GM12891 (cell line): ENCODE data around the gene IL2RA.
A peak's percentile ranks its signal among the peaks of the same experiment; 100 is the strongest.

Experiments
- DNase-seq: peaks from one replicate; pipeline ENCODE4 v3.0.0; 2011; ENCODE audit warnings: low spot score; ENCODE audit not compliant: insufficient read length
- FAIRE-seq: peaks from 2 replicates; lab custom pipeline; 2011; peaks lifted over from hg19 to GRCh38; lab: Jason Lieb, UNC
- PAX5 ChIP-seq: IDR thresholded peaks from 2 replicates; pipeline ENCODE4 v1.6.1; 2011; ENCODE audit warnings: low read length, moderate library complexity, mild to moderate bottlenecking; ENCODE audit not compliant: insufficient read depth, severe bottlenecking
- POLR2A ChIP-seq: IDR thresholded peaks from 2 replicates; pipeline ENCODE4 v1.6.1; 2011; ENCODE audit warnings: low read depth, low read length, control low read depth
- POLR2AphosphoS5 ChIP-seq: IDR thresholded peaks from 2 replicates; pipeline ENCODE4 v1.6.1; 2011; ENCODE audit warnings: low read depth, low read length, control low read depth
- POU2F2 ChIP-seq: IDR thresholded peaks from 2 replicates; pipeline ENCODE4 v1.6.1; 2011; ENCODE audit warnings: low read depth, mild to moderate bottlenecking, control low read depth, low read length, moderate library complexity
- SPI1 ChIP-seq: IDR thresholded peaks from 2 replicates; pipeline ENCODE4 v1.6.1; 2011; ENCODE audit warnings: low read depth, low read length, control low read depth
- TAF1 ChIP-seq: IDR thresholded peaks from 2 replicates; pipeline ENCODE4 v1.6.1; 2011; ENCODE audit warnings: low read depth, low read length, control low read depth

The IL2RA gene

GRCh38 chr10:6059506-6059905, 2.7 kb downstream of the IL2RA start:
- FAIRE-seq (no peak), DNase-seq (no peak)
- TF ChIP-seq SPI1 (no peak), PAX5 (no peak), TAF1 (no peak), POLR2A (no peak), POU2F2 (no peak), POLR2AphosphoS5 (no peak)

DNA sequence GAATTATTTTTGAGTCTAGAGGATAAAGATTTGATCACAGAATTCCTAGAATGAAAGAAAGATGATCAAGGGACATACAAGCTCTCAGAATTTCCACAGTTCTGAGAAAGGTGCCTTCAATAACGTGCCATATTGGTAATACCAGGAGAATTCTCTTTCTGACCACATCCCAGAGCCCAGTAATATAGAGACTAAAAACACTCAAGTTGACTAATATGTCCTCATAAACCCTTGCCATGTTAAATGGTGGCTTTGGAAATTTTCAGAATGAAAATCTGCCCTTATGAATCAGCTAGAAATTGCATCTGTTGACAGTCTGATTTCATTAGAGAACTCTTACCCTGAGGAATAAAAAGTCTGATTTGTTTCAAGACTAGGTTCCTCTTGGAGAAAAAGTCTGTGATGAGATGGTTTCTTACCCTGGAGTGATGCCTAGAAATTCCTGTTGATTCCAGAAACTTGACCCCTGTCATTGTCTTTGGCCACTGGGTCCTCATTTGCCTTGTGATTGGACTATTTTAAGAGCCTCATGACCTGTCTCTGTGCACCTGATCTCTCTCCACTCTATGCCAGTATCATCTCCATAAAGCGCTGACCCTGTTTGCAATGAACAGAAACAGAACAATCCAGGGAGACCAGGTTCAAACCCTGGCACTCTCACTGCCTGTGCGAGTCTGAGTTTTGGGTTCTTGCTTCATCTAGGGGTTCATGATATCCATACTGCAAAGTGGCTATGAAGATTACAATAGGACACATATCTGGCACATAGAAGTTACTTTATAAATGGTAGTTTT, 3.3 kb downstream of the IL2RA start:
- FAIRE-seq (peak; percentile 20), DNase-seq (no peak)
- TF ChIP-seq POLR2A (no peak), SPI1 (no peak), PAX5 (no peak), POU2F2 (no peak), POLR2AphosphoS5 (no peak), TAF1 (no peak)

GRCh38 chr10:6056411-6057135, 5.6 kb downstream of the IL2RA start:
- FAIRE-seq (no peak), DNase-seq (no peak)
- TF ChIP-seq POU2F2 (no peak), POLR2AphosphoS5 (no peak), TAF1 (no peak), PAX5 (no peak), POLR2A (no peak), SPI1 (no peak)

GRCh38 chr10:6055929-6056328, 6.2 kb downstream of the IL2RA start:
- FAIRE-seq, result no peak
- TF ChIP-seq POU2F2 (no peak), PAX5 (no peak), TAF1 (no peak), POLR2AphosphoS5 (no peak), SPI1 (no peak), POLR2A (no peak)
- DNase-seq, result no peak

- no peak for FAIRE-seq
- TF ChIP-seq PAX5, result no peak
- TF ChIP-seq POU2F2, result no peak
- no peak for DNase-seq
These were observed 7.3 kb downstream of the IL2RA start for GRCh38 chr10:6054884-6055283.

DNA sequence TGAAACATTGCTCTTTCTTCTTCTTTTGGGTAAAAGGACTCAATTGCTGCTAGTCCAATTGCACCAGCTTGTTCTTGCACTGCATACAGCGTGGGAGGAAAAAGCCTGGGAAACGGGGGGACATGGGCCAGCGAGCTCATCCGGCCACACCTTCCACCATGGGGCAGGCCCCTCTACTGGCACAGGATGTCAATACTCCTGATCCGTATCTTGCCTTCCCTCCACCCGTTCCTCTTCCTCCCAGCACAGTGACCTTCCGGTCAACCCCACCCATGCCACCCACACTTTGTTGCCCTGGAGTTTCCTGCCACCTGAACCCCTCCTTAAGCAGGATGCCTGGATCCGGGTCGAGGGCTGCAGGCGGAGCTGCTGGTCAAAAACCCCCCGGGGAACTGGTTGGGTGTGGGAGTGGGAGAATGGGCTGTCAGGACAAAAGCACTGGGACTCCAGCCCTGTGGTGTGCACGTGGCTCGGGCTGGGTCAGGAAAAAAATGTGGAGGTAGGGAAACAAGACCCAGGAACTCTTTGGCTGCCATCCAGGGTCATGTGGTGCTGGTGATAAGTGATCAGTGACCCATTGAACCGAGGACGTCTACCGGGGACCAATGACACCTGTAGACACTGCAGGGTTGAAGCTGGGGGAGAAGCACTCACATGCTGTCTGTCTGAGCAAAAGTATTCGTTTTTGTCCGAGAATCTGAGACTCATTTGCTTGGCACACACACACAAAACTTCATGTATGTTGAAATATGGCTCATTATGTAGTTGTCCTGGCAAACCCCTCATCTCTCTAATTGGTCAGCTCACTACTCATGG, 8.1 kb downstream of the IL2RA start:
- no peak for DNase-seq
- FAIRE-seq, result peak; percentile 47
- TF ChIP-seq PAX5 (no peak), POU2F2 (no peak), POLR2AphosphoS5 (0 out of 2 replicates have a peak, but pooled peaks have one; percentile 26), SPI1 (no peak), POLR2A (no peak)

DNA sequence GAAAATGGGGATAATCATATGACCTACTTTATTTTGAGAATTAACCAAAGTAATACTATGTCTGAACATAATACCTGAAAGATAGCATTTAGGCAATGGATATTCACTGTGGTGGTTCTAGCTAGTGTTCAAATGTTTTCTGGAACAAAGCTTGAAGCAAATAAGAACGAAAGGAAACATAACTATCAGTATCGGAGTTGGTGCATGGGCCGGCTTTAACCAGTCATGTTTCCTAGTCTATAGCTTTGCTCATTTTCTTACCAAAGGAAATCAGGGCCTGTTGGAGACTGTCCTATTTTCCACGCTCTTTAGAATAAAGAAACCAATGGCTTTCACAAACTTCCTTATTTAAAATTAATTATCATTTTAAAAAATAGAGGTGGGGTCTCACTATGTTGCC, 8.9 kb downstream of the IL2RA start:
- TF ChIP-seq PAX5 (no peak), POLR2A (no peak), TAF1 (no peak), POU2F2 (no peak), SPI1 (no peak), POLR2AphosphoS5 (no peak)
- FAIRE-seq, result no peak
- DNase-seq, result no peak

- FAIRE-seq (peak; percentile 85), DNase-seq (no peak)
- TF ChIP-seq SPI1 (peak; percentile 54), TAF1 (no peak), POU2F2 (peak; percentile 51; the same call in 1 of the 2 replicates), PAX5 (no peak), POLR2A (0 out of 2 replicates have a peak, but pooled peaks have one; percentile 19), POLR2AphosphoS5 (no peak)
These were observed 9.6 kb downstream of the IL2RA start for GRCh38 chr10:6052247-6053221.
